B cell (primary cell): ENCODE measurements around the gene TSPAN8. TPM values are rescaled to one million over a fixed set of nuclear protein-coding genes. Genes with fewer than 3 reads are reported as not detected.

Source experiments
- ATAC-seq: fragments of 200-7000 bp; cut with Tn5 transposase; one replicate; pipeline ENCODE4 v1.10.0; 2021; ENCODE audit warnings: low read depth, mild to moderate bottlenecking, moderate number of reproducible peaks, moderate library complexity
- CTCF ChIA-PET: fragments of 350-600 bp; sonication (Branson Sonifier 250); formaldehyde crosslinking; loops from one replicate; lab custom pipeline; 2021; ENCODE audit warnings: antibody characterized with exemption, inconsistent platforms; lab: Charles Lee
- POLR2A ChIA-PET: fragments of 350-600 bp; sonication (Branson Sonifier 250); formaldehyde crosslinking; loops from one replicate; lab custom pipeline; 2021; ENCODE audit warnings: antibody characterized with exemption; lab: Charles Lee
- DNase-seq: peaks from one replicate; pipeline ENCODE4 v3.0.0; 2013
- H2AFZ ChIP-seq: 2 replicates; pipeline ENCODE4 v1.6.1; 2012; ENCODE audit warnings: mild to moderate bottlenecking, low read depth, low read length; ENCODE audit not compliant: insufficient read depth, poor library complexity, severe bottlenecking
- H3K27ac ChIP-seq, 2 donors: 1 replicate in 1 of 2; 2 replicates in 1 of 2; pipeline ENCODE4 v1.5.1; 2012 to 2013; ENCODE audit warnings: low read length in 2 of 2, mild to moderate bottlenecking in 2 of 2, moderate library complexity in 1 of 2
- H3K27me3 ChIP-seq, 4 experiments: fragments of 200-600 bp in 1 of 4; sonication (generic) in 1 of 4; replicated peaks in 1 of 4; 1 replicate in 2 of 4; 2 replicates in 2 of 4; pipeline versions ENCODE4 v1.6.1 to v1.7.0; 2013 to 2016; ENCODE audit warnings: low read length in 3 of 4, mild to moderate bottlenecking in 2 of 4, mixed read lengths in 1 of 4, moderate library complexity in 1 of 4; ENCODE audit not compliant: insufficient read depth in 4 of 4, control insufficient read depth in 3 of 4; ENCODE audit errors: control extremely low read depth in 1 of 4
- H3K36me3 ChIP-seq, 2 experiments: replicated peaks in 1 of 2; 1 replicate in 1 of 2; 2 replicates in 1 of 2; pipeline versions ENCODE4 v1.6.1 to v1.7.1; 2013; ENCODE audit warnings: low read length in 1 of 2; ENCODE audit not compliant: insufficient read depth in 2 of 2, control insufficient read depth in 1 of 2; ENCODE audit errors: control extremely low read depth in 1 of 2, extremely low read depth in 1 of 2
- H3K4me1 ChIP-seq, 2 donors: fragments of 200-600 bp in 1 of 2; sonication (generic) in 1 of 2; 1 replicate in 1 of 2; 2 replicates in 1 of 2; pipeline versions ENCODE4 v1.5.1 to v1.6.1; 2013 to 2017; ENCODE audit warnings: low read length in 2 of 2; ENCODE audit not compliant: control insufficient read depth in 2 of 2, insufficient read depth in 2 of 2
- H3K4me2 ChIP-seq: replicated peaks from 2 replicates; pipeline ENCODE3; 2012; ENCODE audit warnings: mild to moderate bottlenecking, low read depth, low read length; ENCODE audit not compliant: poor library complexity, severe bottlenecking
- H3K4me3 ChIP-seq, 5 experiments: fragments of 200-600 bp in 1 of 5; sonication (generic) in 1 of 5; 1 replicate in 3 of 5; 2 replicates in 2 of 5; pipeline versions ENCODE4 v1.5.1 to v1.7.0; 2011 to 2016; ENCODE audit warnings: low read length in 4 of 5, mild to moderate bottlenecking in 4 of 5, low read depth in 2 of 5, control low read depth in 1 of 5, moderate library complexity in 1 of 5; ENCODE audit not compliant: insufficient read depth in 1 of 5; ENCODE audit errors: control extremely low read depth in 1 of 5, extremely low read depth in 1 of 5
- H3K79me2 ChIP-seq: fragments of 200-600 bp; sonication (generic); one replicate; pipeline ENCODE4 v1.6.0; 2016; ENCODE audit warnings: low read length; ENCODE audit not compliant: control insufficient read depth, insufficient read depth
- H3K9ac ChIP-seq: fragments of 200-600 bp; sonication (generic); 2 replicates; pipeline ENCODE4 v1.6.1; 2017; ENCODE audit warnings: mild to moderate bottlenecking, low read length, moderate library complexity
- H3K9me3 ChIP-seq, 3 donors: one replicate each; pipeline versions ENCODE4 v1.6.1 to v1.7.1; 2013; ENCODE audit warnings: low read length in 2 of 3; ENCODE audit not compliant: control insufficient read depth in 2 of 3, insufficient read depth in 1 of 3; ENCODE audit errors: control extremely low read depth in 1 of 3
- H4K20me1 ChIP-seq: 2 replicates; pipeline ENCODE4 v1.6.0; 2012; ENCODE audit warnings: mild to moderate bottlenecking, low read length; ENCODE audit not compliant: insufficient read depth, control insufficient read depth, poor library complexity, severe bottlenecking
- H3K27ac Mint-ChIP-seq: one replicate; pipeline ENCODE4 v1.8.0; 2021; ENCODE audit warnings: mixed read lengths
- H3K27me3 Mint-ChIP-seq: one replicate; pipeline ENCODE4 v1.8.0; 2021; ENCODE audit warnings: mixed read lengths
- H3K4me1 Mint-ChIP-seq: one replicate; pipeline ENCODE4 v1.8.0; 2021; ENCODE audit warnings: mixed read lengths
- H3K4me3 Mint-ChIP-seq: one replicate; pipeline ENCODE4 v1.8.0; 2021; ENCODE audit warnings: mixed read lengths
- H3K9me3 Mint-ChIP-seq: one replicate; pipeline ENCODE4 v1.8.0; 2022; ENCODE audit warnings: mixed read lengths; ENCODE audit not compliant: insufficient read depth
- EZH2 ChIP-seq: IDR thresholded peaks from 2 replicates; pipeline ENCODE4 v1.6.1; 2012; ENCODE audit warnings: borderline replicate concordance, low read depth, mild to moderate bottlenecking, moderate library complexity, low read length; ENCODE audit not compliant: insufficient read depth, poor library complexity, severe bottlenecking
- WGBS: methylation state at CpG from one replicate; pipeline ENCODE4 v1.1.5; 2013; ENCODE audit warnings: missing lambda C conversion rate; ENCODE audit not compliant: insufficient coverage; 5-methylcytosine and 5-hydroxymethylcytosine counted together
- intact Hi-C: fragments of 100-400 bp; cut with micrococcal nuclease; formaldehyde crosslinking; loops from one replicate; pipeline ENCODE4 v1.10.0; 2022
- polyA plus RNA-seq: library from polyadenylated mRNA; depleted of rRNA; stranded (reverse); fragments of >200 nt; gene quantifications from 2 replicates; pipeline ENCODE4 v1.2.3, GENCODE V29; 2012
- total RNA-seq, 2 donors: library from RNA; stranded (reverse); fragments of 120-200 nt in 1 of 2; gene quantifications; 1 replicate in 1 of 2; 2 replicates in 1 of 2; pipeline versions ENCODE4 v1.2.3 to v1.2.4, GENCODE V29; 2013 to 2022
- TF ChIP-seq, protein P1 (sequence below): fragments of 200-600 bp; IDR thresholded peaks from one replicate; pipeline ENCODE4 v1.8.0; 2022; ENCODE audit warnings: antibody characterized with exemption, mild to moderate bottlenecking

Gene TSPAN8
- total and polyA plus RNA-seq, 2 donors (not counting 1 experiment from before 2014, with no cell fraction given), result not detected

DNA sequence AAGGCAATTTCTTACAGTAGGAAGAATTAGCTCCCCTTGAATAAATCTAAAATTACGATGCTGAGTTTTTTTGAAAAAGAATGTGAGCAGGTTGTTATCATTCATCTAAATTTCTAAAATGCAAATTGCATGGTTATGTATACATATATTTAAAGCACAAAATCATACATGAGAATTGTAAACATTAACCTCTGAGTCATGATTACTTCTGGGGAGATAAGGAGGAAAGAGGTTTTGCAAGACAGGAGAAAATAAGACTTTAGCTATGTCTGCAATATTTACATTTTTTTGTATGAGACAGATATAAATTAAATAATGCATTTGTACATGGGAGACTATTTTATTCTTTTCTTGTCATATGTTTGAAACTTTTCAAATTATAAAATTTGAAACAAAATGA lies 72.2 kb downstream of the TSPAN8 start:
- intact Hi-C loops, result no loop called here
- Histone ChIP-seq H3K79me2 (no peaks in the 10 kb centered on the region), H3K27ac (no peak overlapping the region), H3K9ac (no peak overlapping the region), H3K4me1 (no peaks in the 10 kb centered on the region), H4K20me1 (no peaks in the 10 kb centered on the region), H3K36me3 (no peaks in the 10 kb centered on the region), H2AFZ (no peak overlapping the region), H3K4me3 (no peak overlapping the region), H3K27me3 (no peaks in the 10 kb centered on the region), H3K9me3 (no peaks in the 10 kb centered on the region), H3K4me2 (no peak overlapping the region)
- H3K27me3 Mint-ChIP-seq, result no peaks in the 10 kb centered on the region
- H3K4me1 Mint-ChIP-seq, result no peaks in the 10 kb centered on the region
- TF ChIP-seq, protein P1, sequence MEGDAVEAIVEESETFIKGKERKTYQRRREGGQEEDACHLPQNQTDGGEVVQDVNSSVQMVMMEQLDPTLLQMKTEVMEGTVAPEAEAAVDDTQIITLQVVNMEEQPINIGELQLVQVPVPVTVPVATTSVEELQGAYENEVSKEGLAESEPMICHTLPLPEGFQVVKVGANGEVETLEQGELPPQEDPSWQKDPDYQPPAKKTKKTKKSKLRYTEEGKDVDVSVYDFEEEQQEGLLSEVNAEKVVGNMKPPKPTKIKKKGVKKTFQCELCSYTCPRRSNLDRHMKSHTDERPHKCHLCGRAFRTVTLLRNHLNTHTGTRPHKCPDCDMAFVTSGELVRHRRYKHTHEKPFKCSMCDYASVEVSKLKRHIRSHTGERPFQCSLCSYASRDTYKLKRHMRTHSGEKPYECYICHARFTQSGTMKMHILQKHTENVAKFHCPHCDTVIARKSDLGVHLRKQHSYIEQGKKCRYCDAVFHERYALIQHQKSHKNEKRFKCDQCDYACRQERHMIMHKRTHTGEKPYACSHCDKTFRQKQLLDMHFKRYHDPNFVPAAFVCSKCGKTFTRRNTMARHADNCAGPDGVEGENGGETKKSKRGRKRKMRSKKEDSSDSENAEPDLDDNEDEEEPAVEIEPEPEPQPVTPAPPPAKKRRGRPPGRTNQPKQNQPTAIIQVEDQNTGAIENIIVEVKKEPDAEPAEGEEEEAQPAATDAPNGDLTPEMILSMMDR, result no peak
- TF ChIP-seq EZH2, result no peak
- H3K27ac Mint-ChIP-seq, result no peak overlapping the region
- peaks cover 2% of the 10 kb centered on the region for H3K9me3 Mint-ChIP-seq
- CTCF ChIA-PET, result no interaction called here
- ATAC-seq, result no peak
- POLR2A ChIA-PET, result no interaction called here
- WGBS, result no CpG with 5 or more reads among the region's 1 CpG
- H3K4me3 Mint-ChIP-seq, result no peak overlapping the region
- DNase-seq, result no peak

DNA sequence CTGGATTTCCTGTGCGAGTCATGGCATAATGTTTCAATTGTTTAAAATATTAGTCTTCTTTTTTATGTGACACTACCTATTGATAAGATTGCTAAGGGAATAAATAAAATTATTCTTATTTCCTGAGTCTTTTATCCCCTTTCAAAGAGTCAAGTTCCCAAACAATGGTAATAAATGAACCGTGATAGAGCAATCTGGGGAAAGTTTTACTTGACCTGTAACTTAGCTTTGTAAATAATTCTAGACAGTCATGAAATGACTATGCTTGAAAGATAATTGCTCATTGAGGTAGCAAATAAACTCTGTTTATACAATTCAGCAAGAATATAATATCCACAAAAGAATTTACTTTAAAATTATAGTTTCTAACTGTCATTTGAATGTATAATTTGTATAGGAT lies 82.1 kb downstream of the TSPAN8 start:
- Histone ChIP-seq H4K20me1 (no peaks in the 10 kb centered on the region), H3K27me3 (no peaks in the 10 kb centered on the region), H3K9me3 (no peaks in the 10 kb centered on the region), H3K27ac (no peak overlapping the region), H3K4me3 (no peak overlapping the region), H3K79me2 (no peaks in the 10 kb centered on the region), H3K4me2 (no peak overlapping the region), H3K4me1 (no peaks in the 10 kb centered on the region), H2AFZ (no peak overlapping the region), H3K36me3 (no peaks in the 10 kb centered on the region), H3K9ac (no peak overlapping the region)
- no peak overlapping the region for H3K4me3 Mint-ChIP-seq
- intact Hi-C loops, result no loop called here
- H3K27ac Mint-ChIP-seq, result no peak overlapping the region
- H3K9me3 Mint-ChIP-seq, result no peaks in the 10 kb centered on the region
- DNase-seq, result no peak
- TF ChIP-seq EZH2, result no peak
- TF ChIP-seq, protein P1, result no peak
- H3K27me3 Mint-ChIP-seq, result no peaks in the 10 kb centered on the region
- ATAC-seq, result no peak
- no CpG with 5 or more reads among the region's 2 CpGs for WGBS
- POLR2A ChIA-PET, result no interaction called here
- no peaks in the 10 kb centered on the region for H3K4me1 Mint-ChIP-seq
- CTCF ChIA-PET, result no interaction called here

Other genes starting within 250 kb of the TSPAN8 start
- gene PTPRR, start 237.3 kb downstream of the TSPAN8 start, total RNA-seq, result not detected in 2 replicates
- not detected in 2 replicates for gene PTPRR, start 237.3 kb downstream of the TSPAN8 start, polyA plus RNA-seq